Tibial nerve (tissue), 4 donors: ENCODE results near the gene CISTR.

Experiments used
- CTCF ChIP-seq, 5 experiments: fragments of 200-600 bp in 3 of 5; fragments of 450-650 bp in 2 of 5; sonication (generic) in 3 of 5; IDR thresholded peaks; one replicate each; pipeline ENCODE4 v1.5.1; 2016 to 2019; ENCODE audit warnings: antibody characterized with exemption in 5 of 5, mild to moderate bottlenecking in 3 of 5, moderate library complexity in 2 of 5
- EP300 ChIP-seq, 2 donors: sonication (generic); formaldehyde crosslinking; IDR thresholded peaks; one replicate each; pipeline ENCODE4 v1.6.1; 2017; ENCODE audit warnings: antibody characterized with exemption in 2 of 2, mild to moderate bottlenecking in 1 of 2
- POLR2A ChIP-seq, 2 donors: fragments of 450-650 bp; IDR thresholded peaks; one replicate each; pipeline ENCODE4 v1.6.1; 2017; ENCODE audit warnings: antibody characterized with exemption in 2 of 2, mild to moderate bottlenecking in 2 of 2, moderate library complexity in 2 of 2

GRCh38 chr12:53709671-53710070, 42.1 kb downstream of the CISTR start:
- TF ChIP-seq CTCF (IDR thresholded peaks at IDR 0.05) (no peak), POLR2A (IDR thresholded peaks at IDR 0.05) (no peak), EP300 (IDR thresholded peaks at IDR 0.05) (no peak)
